Stimulated activated CD4-positive, alpha-beta T cell treated with anti-CD3 and anti-CD28 coated beads, Interleukin-15, amount 100 ng/mL, for 48 hours (primary cell): Measurements from ENCODE around the gene NUMA1.

Experiments
- DNase-seq, 2 donors: peaks; one replicate each; pipeline ENCODE4 v3.0.0-alpha.2; 2020; ENCODE audit warnings: low read depth in 2 of 2

The NUMA1 gene

DNA sequence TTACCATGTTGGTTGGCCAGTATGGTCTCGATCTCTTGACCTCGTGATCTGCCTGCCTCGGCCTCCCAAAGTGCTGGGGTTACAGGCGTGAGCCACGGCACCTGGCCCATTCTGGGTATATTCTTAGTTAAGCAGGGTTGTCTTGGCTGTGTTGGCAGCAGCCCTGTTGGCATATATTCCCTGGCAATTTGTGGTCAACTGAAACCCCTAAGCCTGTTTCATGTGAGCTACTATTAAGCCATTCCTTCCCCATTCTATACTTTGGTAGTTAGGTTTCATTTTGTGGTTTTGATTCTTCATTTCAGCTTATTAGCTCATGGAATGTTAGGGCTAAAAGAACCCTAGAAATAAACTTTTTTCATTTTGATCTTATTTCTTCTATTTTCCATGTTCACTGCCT lies 103.8 kb downstream of the NUMA1 start:
- no peak for DNase-seq

GRCh38 chr11:71971680-71972079 lies 108.7 kb downstream of the NUMA1 start:
- DNase-seq = no peak

- DNase-seq = no peak
These were observed 115.7 kb downstream of the NUMA1 start for GRCh38 chr11:71964641-71965040.

GRCh38 chr11:71963468-71963867 lies 116.9 kb downstream of the NUMA1 start:
- DNase-seq = no peak

- no peak for DNase-seq
These were observed 117.8 kb downstream of the NUMA1 start for GRCh38 chr11:71962428-71963038.

- DNase-seq = no peak
These were observed 124.4 kb downstream of the NUMA1 start for GRCh38 chr11:71955898-71956456.
